HepG2 (cell line): ENCODE measurements around the gene GOSR1. TPM values are rescaled to one million over a fixed set of nuclear protein-coding genes. Genes with fewer than 3 reads are reported as not detected.

Experiments
- ATAC-seq: fragments of 200-7000 bp; cut with Tn5 transposase; 3 replicates; pipeline ENCODE4 v1.9.1; 2020; ENCODE audit warnings: mild to moderate bottlenecking, moderate library complexity
- BruUV-seq: library from RNA; stranded (reverse); fragments of 400-500 nt; replicated peaks from 2 replicates; lab custom pipeline; 2021; lab: Mats Ljungman, UMichigan
- CTCF ChIA-PET: fragments of 300-600 bp; formaldehyde crosslinking; extraction: SDS; loops from one replicate; lab custom pipeline; 2021; ENCODE audit warnings: low total read pairs, inconsistent platforms, low intra/inter-chr PET ratio; lab: Yijun Ruan, JAX
- POLR2A ChIA-PET: fragments of 350-600 bp; sonication (Branson Sonifier 250); formaldehyde crosslinking; loops from one replicate; lab custom pipeline; 2020; ENCODE audit warnings: antibody characterized with exemption, inconsistent platforms; lab: Yijun Ruan, JAX
- DNase-seq: peaks from one replicate; pipeline ENCODE4 v3.0.0-alpha.2; 2015; ENCODE audit warnings: low spot score
- FAIRE-seq: peaks from 3 replicates; lab custom pipeline; 2011; peaks lifted over from hg19 to GRCh38; lab: Jason Lieb, UNC
- H2AFZ ChIP-seq: one replicate; pipeline ENCODE4 v1.6.1; 2011; ENCODE audit warnings: low read length, inconsistent platforms
- H3K27ac ChIP-seq: fragments of 300-600 bp; 3 replicates; pipeline ENCODE4 v1.8.0; 2011; ENCODE audit warnings: mixed run types, mild to moderate bottlenecking, mixed read lengths, low read length, inconsistent platforms; ENCODE audit not compliant: insufficient read depth; ENCODE audit errors: extremely low read length
- H3K27me3 ChIP-seq, 2 experiments: fragments of 200-600 bp in 1 of 2; 2 replicates in 1 of 2; 3 replicates in 1 of 2; pipeline versions ENCODE4 v1.6.0 to v1.8.0; 2011; ENCODE audit warnings: low read length in 2 of 2, mild to moderate bottlenecking in 2 of 2, moderate library complexity in 2 of 2, inconsistent platforms in 1 of 2; ENCODE audit not compliant: insufficient read depth in 2 of 2, control insufficient read depth in 1 of 2
- H3K36me3 ChIP-seq, 2 experiments: fragments of 200-600 bp in 1 of 2; replicated peaks in 1 of 2; 2 replicates in 1 of 2; 3 replicates in 1 of 2; pipeline versions ENCODE4 v1.5.1 to v1.8.0; 2011; ENCODE audit warnings: low read length in 2 of 2, inconsistent platforms in 1 of 2; ENCODE audit not compliant: insufficient read depth in 2 of 2, control insufficient read depth in 1 of 2
- H3K4me1 ChIP-seq: 2 replicates; pipeline ENCODE4 v1.5.1; 2012; ENCODE audit warnings: low read length, inconsistent platforms; ENCODE audit not compliant: insufficient read depth
- H3K4me2 ChIP-seq: 2 replicates; pipeline ENCODE4 v1.6.0; 2011; ENCODE audit warnings: low read depth, low read length, inconsistent platforms
- H3K4me3 ChIP-seq, 3 experiments: fragments of 200-600 bp in 1 of 3; sonication (generic), shearing (Covaris generic) in 1 of 3; replicated peaks in 1 of 3; 2 replicates each; pipeline ENCODE4 v1.5.1; 2011 to 2016; ENCODE audit warnings: low read length in 3 of 3, inconsistent platforms in 2 of 3, low read depth in 2 of 3, mild to moderate bottlenecking in 2 of 3, control low read depth in 1 of 3, mixed read lengths in 1 of 3; ENCODE audit not compliant: insufficient read depth in 1 of 3
- H3K79me2 ChIP-seq: one replicate; pipeline ENCODE4 v1.6.1; 2011; ENCODE audit warnings: low read length, inconsistent platforms; ENCODE audit not compliant: insufficient read depth
- H3K9ac ChIP-seq: 2 replicates; pipeline ENCODE4 v1.6.0; 2011; ENCODE audit warnings: mild to moderate bottlenecking, low read depth, low read length, inconsistent platforms; ENCODE audit not compliant: insufficient read depth
- H3K9me3 ChIP-seq: 2 replicates; pipeline ENCODE4 v1.5.1; 2012; ENCODE audit warnings: mild to moderate bottlenecking, low read length
- H4K20me1 ChIP-seq: 2 replicates; pipeline ENCODE4 v1.6.0; 2011; ENCODE audit warnings: inconsistent platforms, mild to moderate bottlenecking, low read length, moderate library complexity; ENCODE audit not compliant: insufficient read depth
- DR1 ChIP-seq: sonication (generic); formaldehyde crosslinking; IDR thresholded peaks from 2 replicates; pipeline ENCODE4 v1.8.0; 2021; ENCODE audit warnings: mild to moderate bottlenecking, missing genetic modification reagents, inconsistent platforms
- GLI4 ChIP-seq: sonication (generic); formaldehyde crosslinking; IDR thresholded peaks from 2 replicates; pipeline ENCODE4 v1.5.1; 2020; ENCODE audit warnings: missing genetic modification reagents, mild to moderate bottlenecking, moderate library complexity, borderline replicate concordance
- GPN1 ChIP-seq: sonication (generic); formaldehyde crosslinking; IDR thresholded peaks from 2 replicates; pipeline ENCODE4 v1.5.1; 2020; ENCODE audit warnings: missing genetic modification reagents, borderline replicate concordance
- SAP130 ChIP-seq: IDR thresholded peaks from 2 replicates; pipeline ENCODE4 v1.6.1; 2016; ENCODE audit warnings: low read depth
- SMAD9 ChIP-seq: sonication (generic); formaldehyde crosslinking; IDR thresholded peaks from 2 replicates; pipeline ENCODE4 v1.5.1; 2020; ENCODE audit warnings: mild to moderate bottlenecking, missing genetic modification reagents
- TCF7 ChIP-seq: sonication (generic); IDR thresholded peaks from 2 replicates; pipeline ENCODE4 v1.6.1; 2016; ENCODE audit warnings: antibody characterized with exemption, low read depth
- ZFAT ChIP-seq: sonication (generic); formaldehyde crosslinking; conservative IDR thresholded peaks from 2 replicates; pipeline ENCODE4 v1.8.1; 2023; ENCODE audit warnings: missing genetic modification reagents, inconsistent platforms
- ZFX ChIP-seq: sonication (generic); formaldehyde crosslinking; IDR thresholded peaks from 2 replicates; pipeline ENCODE4 v1.4.0; 2020; ENCODE audit warnings: mild to moderate bottlenecking, low read depth, missing genetic modification reagents, moderate library complexity
- ZNF24 ChIP-seq: fragments of 450-650 bp; IDR thresholded peaks from 2 replicates; pipeline ENCODE4 v1.6.1; 2017; ENCODE audit warnings: antibody characterized with exemption, mild to moderate bottlenecking
- WGBS: methylation state at CpG from one replicate; pipeline ENCODE4 v1.1.6; 2017; ENCODE audit warnings: low lambda C conversion rate; 5-methylcytosine and 5-hydroxymethylcytosine counted together
- in situ Hi-C: cut with HindIII; loops from 2 replicates; pipeline ENCODE4 v1.10.0; 2017; ENCODE audit warnings: low pct_unique_long_range_greater_than_20kb; ENCODE audit not compliant: extremely low pct_ligation_motif_present
- intact Hi-C: fragments of 100-400 bp; cut with micrococcal nuclease; formaldehyde crosslinking; loops from one replicate; pipeline ENCODE4 v1.10.0; 2022; ENCODE audit not compliant: unreplicated experiment
- polyA plus RNA-seq, 8 experiments: library from polyadenylated mRNA; depleted of rRNA in 3 of 8; stranded (reverse) in 7 of 8; unstranded in 1 of 8; fragments of >200 nt; fragmentation: Illumina TruSeq in 4 of 8; extraction: Trizol in 4 of 8; gene quantifications; 2 replicates each; pipeline versions ENCODE4 v1.2.1 to v1.2.3, GENCODE V29; 2011 to 2016; ENCODE audit warnings: low read depth in 4 of 8, missing spikeins in 1 of 8, mixed read lengths in 1 of 8; ENCODE audit not compliant: insufficient read depth in 1 of 8
- total RNA-seq, 5 experiments: library from RNA; depleted of rRNA; stranded (reverse); fragments of >200 nt; fragmentation: Illumina TruSeq; extraction: Trizol; gene quantifications; 2 replicates each; pipeline ENCODE4 v1.2.3, GENCODE V29; 2016; ENCODE audit warnings: low read depth in 1 of 5
- TF ChIP-seq, protein P1 (sequence below): sonication (generic); formaldehyde crosslinking; IDR thresholded peaks from 2 replicates; pipeline ENCODE4 v1.8.0; 2022; ENCODE audit warnings: mild to moderate bottlenecking, missing genetic modification reagents, moderate library complexity
- TF ChIP-seq, protein P2 (sequence below): IDR thresholded peaks from 2 replicates; pipeline ENCODE4 v1.6.1; 2012; ENCODE audit warnings: low read depth, low read length, improper control_type of control experiment

GOSR1 gene
- total and polyA plus RNA-seq, 2 of the 13 experiments (the other 11 are each of a cell fraction or from before 2014, with no cell fraction given): 15.8 to 37.0 TPM

DNA sequence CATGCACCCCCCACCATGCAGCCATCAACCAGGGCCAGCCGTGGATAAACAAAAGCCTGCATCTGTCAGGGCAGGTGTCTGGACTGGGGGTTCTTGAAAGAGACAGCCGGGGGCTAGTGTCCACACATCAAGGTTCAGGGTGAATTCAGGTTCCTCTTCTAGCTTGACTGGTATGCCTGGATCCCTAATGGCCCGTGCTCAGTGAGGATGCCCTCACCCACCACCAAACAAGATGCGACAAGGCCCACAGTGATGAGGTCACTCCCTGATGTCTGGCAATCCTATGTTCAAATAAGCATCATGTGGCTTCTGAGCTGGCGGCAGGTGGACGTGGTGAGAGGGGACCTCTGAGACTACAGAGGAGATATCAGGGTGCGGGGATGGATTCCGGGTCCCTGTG lies 64.6 kb downstream of the GOSR1 start:
- ChIA-PET POLR2A (no interaction called here), CTCF (no interaction called here)
- ATAC-seq (no peak), FAIRE-seq (no peak), DNase-seq (no peak)
- in situ Hi-C loops (no loop called here), intact Hi-C loops (no loop called here)
- Histone ChIP-seq H3K79me2 (no peaks in the 10 kb centered on the region), H3K36me3 (no peaks in the 10 kb centered on the region), H3K4me3 (no peak overlapping the region), H3K4me1 (no peaks in the 10 kb centered on the region), H3K9ac (no peak overlapping the region), H3K9me3 (no peaks in the 10 kb centered on the region), H2AFZ (no peak overlapping the region), H3K27me3 (no peaks in the 10 kb centered on the region), H3K27ac (no peak overlapping the region), H4K20me1 (no peaks in the 10 kb centered on the region), H3K4me2 (no peak overlapping the region)
- WGBS: 89% methylated on average over 8 of the region's 8 CpGs
- TF ChIP-seq TCF7: no peak
- TF ChIP-seq GLI4 (CRISPR knock-in tag): no peak
- TF ChIP-seq ZFX (CRISPR knock-in tag): no peak
- TF ChIP-seq, protein P1, sequence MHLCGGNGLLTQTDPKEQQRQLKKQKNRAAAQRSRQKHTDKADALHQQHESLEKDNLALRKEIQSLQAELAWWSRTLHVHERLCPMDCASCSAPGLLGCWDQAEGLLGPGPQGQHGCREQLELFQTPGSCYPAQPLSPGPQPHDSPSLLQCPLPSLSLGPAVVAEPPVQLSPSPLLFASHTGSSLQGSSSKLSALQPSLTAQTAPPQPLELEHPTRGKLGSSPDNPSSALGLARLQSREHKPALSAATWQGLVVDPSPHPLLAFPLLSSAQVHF (CRISPR knock-in tag): no peak
- TF ChIP-seq GPN1 (CRISPR knock-in tag): no peak
- no peak for TF ChIP-seq SAP130 (CRISPR knock-in tag)
- no peak for TF ChIP-seq SMAD9
- TF ChIP-seq, protein P2, sequence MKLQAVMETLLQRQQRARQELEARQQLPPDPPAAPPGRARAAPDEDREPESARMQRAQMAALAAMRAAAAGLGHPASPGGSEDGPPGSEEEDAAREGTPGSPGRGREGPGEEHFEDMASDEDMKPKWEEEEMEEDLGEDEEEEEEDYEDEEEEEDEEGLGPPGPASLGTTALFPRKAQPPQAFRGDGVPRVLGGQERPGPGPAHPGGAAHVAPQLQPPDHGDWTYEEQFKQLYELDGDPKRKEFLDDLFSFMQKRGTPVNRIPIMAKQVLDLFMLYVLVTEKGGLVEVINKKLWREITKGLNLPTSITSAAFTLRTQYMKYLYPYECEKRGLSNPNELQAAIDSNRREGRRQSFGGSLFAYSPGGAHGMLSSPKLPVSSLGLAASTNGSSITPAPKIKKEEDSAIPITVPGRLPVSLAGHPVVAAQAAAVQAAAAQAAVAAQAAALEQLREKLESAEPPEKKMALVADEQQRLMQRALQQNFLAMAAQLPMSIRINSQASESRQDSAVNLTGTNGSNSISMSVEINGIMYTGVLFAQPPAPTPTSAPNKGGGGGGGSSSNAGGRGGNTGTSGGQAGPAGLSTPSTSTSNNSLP: no peak
- no peak for TF ChIP-seq ZNF24
- TF ChIP-seq DR1 (CRISPR knock-in tag): no peak
- no peak for TF ChIP-seq ZFAT
- BruUV-seq: no TSS peak
